Stomach smooth muscle (tissue), 2 donors: ENCODE measurements around the gene LRRC42.

Source experiments
- H3K27ac ChIP-seq: one replicate; pipeline ENCODE4 v1.7.0; 2013; ENCODE audit warnings: mild to moderate bottlenecking, low read length, inconsistent platforms
- H3K27me3 ChIP-seq, 2 donors: one replicate each; pipeline ENCODE4 v1.7.0; 2013; ENCODE audit warnings: low read length in 2 of 2; ENCODE audit not compliant: insufficient read depth in 2 of 2, control insufficient read depth in 1 of 2
- H3K36me3 ChIP-seq, 2 donors: one replicate each; pipeline ENCODE4 v1.7.0; 2013; ENCODE audit warnings: low read length in 2 of 2; ENCODE audit not compliant: control insufficient read depth in 2 of 2, insufficient read depth in 2 of 2
- H3K4me1 ChIP-seq: one replicate; pipeline ENCODE4 v1.7.0; 2013; ENCODE audit warnings: low read length; ENCODE audit not compliant: control insufficient read depth, insufficient read depth
- H3K4me3 ChIP-seq, 2 donors: one replicate each; pipeline ENCODE4 v1.7.0; 2013; ENCODE audit warnings: low read length in 2 of 2
- H3K9ac ChIP-seq, 2 donors: one replicate each; pipeline ENCODE4 v1.7.0; 2013; ENCODE audit warnings: low read length in 2 of 2, mild to moderate bottlenecking in 1 of 2
- H3K9me3 ChIP-seq, 2 donors: one replicate each; pipeline ENCODE4 v1.7.0; 2013; ENCODE audit warnings: low read length in 2 of 2; ENCODE audit not compliant: control insufficient read depth in 2 of 2
- donor health status: healthy.
- donor health status: Pancreatic carcinoma.

LRRC42 gene

DNA sequence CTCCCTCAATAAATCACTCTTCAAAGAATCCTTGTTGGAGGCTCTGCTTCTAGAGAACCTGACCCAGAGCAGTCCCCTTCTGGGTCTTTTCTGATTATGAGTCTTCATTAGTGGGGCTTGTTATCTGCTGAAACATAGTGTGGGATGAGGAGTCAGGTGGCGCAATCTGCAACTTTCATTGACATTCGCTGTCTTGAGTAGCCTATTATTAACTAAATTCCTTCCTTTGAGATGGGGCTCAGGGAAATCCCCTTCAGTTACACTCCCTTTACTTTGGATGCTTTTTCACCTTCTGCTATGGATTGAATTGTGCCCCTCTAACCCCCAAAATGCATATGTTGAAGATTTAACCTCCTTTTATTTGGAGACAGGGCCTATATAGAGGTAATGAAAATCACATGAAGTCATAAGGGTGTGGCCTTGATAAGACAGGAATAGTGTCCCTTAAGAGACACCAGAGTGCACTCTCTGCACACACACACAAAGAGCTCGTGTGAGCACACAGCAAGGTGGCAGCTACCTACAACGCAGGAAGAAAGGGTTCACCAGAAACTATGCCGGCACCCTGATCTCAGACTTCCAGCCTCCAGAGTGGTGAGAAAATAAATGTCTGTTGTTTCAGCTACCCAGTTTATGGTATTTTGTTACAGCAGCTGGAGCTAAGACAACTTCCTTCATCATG, 32.7 kb upstream of the LRRC42 start:
- H3K27ac ChIP-seq, result no peak overlapping the region

DNA sequence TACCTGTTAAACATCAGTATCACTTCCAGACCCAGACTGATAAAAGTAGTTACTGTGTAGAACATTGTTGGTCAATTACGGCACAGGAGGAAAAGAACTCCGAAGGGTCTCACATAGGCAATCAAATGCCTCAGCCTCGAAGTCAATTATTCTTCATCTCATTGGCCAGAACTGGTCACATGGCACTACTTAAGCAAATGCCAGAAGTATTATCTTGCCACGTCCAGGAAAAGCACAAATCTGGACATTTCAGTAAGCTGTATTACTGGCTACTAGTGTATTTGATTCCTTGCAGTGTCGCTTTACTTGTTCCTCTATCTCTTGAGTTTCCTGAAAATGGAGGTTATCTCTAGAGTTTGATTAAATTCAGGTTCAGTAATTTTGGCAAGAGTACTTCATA, 27.8 kb upstream of the LRRC42 start:
- no peaks in the 10 kb centered on the region for H3K9me3 ChIP-seq
- peaks cover 0 to 6% of the 10 kb centered on the region in 2 donors for H3K36me3 ChIP-seq
- no peak overlapping the region for H3K4me3 ChIP-seq
- H3K4me1 ChIP-seq, result peaks cover 4% of the 10 kb centered on the region
- no peak overlapping the region for H3K27ac ChIP-seq
- no peak overlapping the region for H3K9ac ChIP-seq
- no peaks in the 10 kb centered on the region for H3K27me3 ChIP-seq

More for the DNA sequence above, 32.7 kb upstream of the LRRC42 start:
- Histone ChIP-seq H3K4me1 (no peaks in the 10 kb centered on the region), H3K9ac (no peak overlapping the region), H3K9me3 (no peaks in the 10 kb centered on the region), H3K36me3 (peaks cover 0 to 4% of the 10 kb centered on the region in 2 donors), H3K27me3 (no peaks in the 10 kb centered on the region), H3K4me3 (no peak overlapping the region)

DNA sequence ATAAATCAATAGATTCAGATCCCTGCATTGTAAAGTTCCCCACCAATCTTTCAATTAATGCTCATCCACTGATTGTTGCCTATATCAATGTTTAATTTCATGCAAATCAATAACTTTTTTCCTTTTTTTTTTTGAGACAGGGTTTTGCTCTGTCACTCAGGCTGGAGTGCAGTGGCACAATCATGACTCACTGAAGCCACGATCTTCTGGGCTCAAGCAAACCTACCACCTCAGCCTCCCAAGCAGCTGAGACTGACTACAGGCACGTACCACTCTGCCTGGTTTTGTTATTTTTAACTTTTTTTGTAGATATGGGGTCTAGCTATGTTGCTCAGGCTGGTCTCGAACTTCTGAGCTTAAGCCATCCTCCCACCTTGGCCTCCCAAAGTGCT, 26.5 kb upstream of the LRRC42 start:
- H3K27me3 ChIP-seq, result no peaks in the 10 kb centered on the region
- H3K4me3 ChIP-seq, result no peak overlapping the region
- peaks cover 0 to 6% of the 10 kb centered on the region in 2 donors for H3K36me3 ChIP-seq
- H3K27ac ChIP-seq, result no peak overlapping the region
- no peaks in the 10 kb centered on the region for H3K9me3 ChIP-seq
- no peak overlapping the region for H3K9ac ChIP-seq
- H3K4me1 ChIP-seq, result peaks cover 4% of the 10 kb centered on the region

DNA sequence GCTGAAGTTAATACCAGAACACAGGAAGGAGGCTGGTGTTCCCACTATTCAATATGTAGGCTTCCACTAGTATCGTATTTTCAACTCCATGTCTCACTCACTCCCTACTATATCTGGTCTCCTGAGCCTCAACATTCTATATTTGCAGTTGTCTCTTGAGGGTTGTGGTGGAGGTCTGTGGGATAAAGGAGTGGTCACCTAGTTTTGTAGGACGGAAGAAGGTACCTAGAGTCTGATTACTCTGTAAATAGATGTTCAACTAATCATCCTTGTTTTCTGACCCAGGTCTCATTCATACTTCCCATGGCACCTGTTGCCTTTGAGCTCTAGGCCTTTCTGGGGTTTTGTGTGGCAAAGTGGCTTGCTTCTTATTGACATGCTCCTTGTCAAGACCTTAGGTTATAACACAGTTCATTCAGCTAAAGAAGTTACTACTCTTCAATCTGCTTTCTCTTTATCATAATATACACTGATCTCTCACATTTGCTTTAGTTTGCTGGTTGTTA, 18.7 kb upstream of the LRRC42 start:
- H3K36me3 ChIP-seq, result peaks cover 6 to 15% of the 10 kb centered on the region in 2 donors
- no peak overlapping the region for H3K27ac ChIP-seq
- no peak overlapping the region for H3K4me3 ChIP-seq
- H3K4me1 ChIP-seq, result no peaks in the 10 kb centered on the region
- H3K27me3 ChIP-seq, result no peaks in the 10 kb centered on the region
- no peak overlapping the region for H3K9ac ChIP-seq
- H3K9me3 ChIP-seq, result no peaks in the 10 kb centered on the region

- no peak overlapping the region for H3K9ac ChIP-seq
- H3K27ac ChIP-seq, result no peak overlapping the region
- H3K9me3 ChIP-seq, result no peaks in the 10 kb centered on the region
- peaks cover 3 to 15% of the 10 kb centered on the region in 2 donors for H3K36me3 ChIP-seq
- H3K4me1 ChIP-seq, result no peaks in the 10 kb centered on the region
- H3K4me3 ChIP-seq, result no peak overlapping the region
- H3K27me3 ChIP-seq, result no peaks in the 10 kb centered on the region
Measured at GRCh38 chr1:53929246-53929960, 16.7 kb upstream of the LRRC42 start.

GRCh38 chr1:53930932-53931331, 15.2 kb upstream of the LRRC42 start:
- Histone ChIP-seq H3K27me3 (no peaks in the 10 kb centered on the region), H3K9me3 (no peaks in the 10 kb centered on the region), H3K4me3 (no peak overlapping the region), H3K27ac (no peak overlapping the region), H3K4me1 (no peaks in the 10 kb centered on the region), H3K36me3 (peaks cover 3 to 15% of the 10 kb centered on the region in 2 donors), H3K9ac (no peak overlapping the region)

GRCh38 chr1:53931523-53931922, 14.6 kb upstream of the LRRC42 start:
- Histone ChIP-seq H3K9ac (no peak overlapping the region), H3K4me1 (no peaks in the 10 kb centered on the region), H3K4me3 (no peak overlapping the region), H3K27me3 (no peaks in the 10 kb centered on the region), H3K9me3 (no peaks in the 10 kb centered on the region), H3K36me3 (peaks cover 3 to 15% of the 10 kb centered on the region in 2 donors), H3K27ac (no peak overlapping the region)

DNA sequence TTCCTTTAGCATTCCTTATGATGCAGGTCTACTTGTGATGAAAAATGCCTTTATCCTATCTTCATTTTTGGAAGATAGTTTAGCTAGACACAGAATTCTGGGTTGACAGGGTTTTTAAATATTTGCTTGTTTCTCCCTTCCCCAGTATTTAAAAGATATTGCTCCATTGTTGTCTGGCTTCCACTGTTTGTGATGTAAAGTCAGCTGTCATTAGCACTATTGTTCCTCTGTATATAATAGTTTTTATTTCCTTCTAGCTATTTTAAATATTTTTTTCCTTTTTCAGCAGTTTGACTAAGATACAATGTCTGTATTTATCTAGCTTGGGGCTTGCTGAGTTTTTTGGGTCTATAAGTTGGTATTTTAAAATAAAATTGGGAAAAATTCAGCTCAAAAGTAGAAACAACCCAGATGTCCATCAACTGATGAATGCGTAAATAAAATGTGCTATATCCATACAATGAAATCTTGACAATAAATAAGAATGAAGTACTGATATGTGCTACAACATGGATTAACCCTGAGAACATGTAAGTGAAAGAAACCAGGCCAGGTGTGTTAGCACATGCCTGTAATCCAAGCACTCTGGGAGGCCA, 11.9 kb upstream of the LRRC42 start:
- H3K27ac ChIP-seq, result no peak overlapping the region
- H3K36me3 ChIP-seq, result no peaks in the 10 kb centered on the region
- no peak overlapping the region for H3K4me3 ChIP-seq
- H3K9me3 ChIP-seq, result no peaks in the 10 kb centered on the region
- H3K9ac ChIP-seq, result no peak overlapping the region
- no peaks in the 10 kb centered on the region for H3K27me3 ChIP-seq
- no peaks in the 10 kb centered on the region for H3K4me1 ChIP-seq

- Histone ChIP-seq H3K4me3 (no peak overlapping the region), H3K27me3 (no peaks in the 10 kb centered on the region), H3K36me3 (no peaks in the 10 kb centered on the region), H3K9ac (no peak overlapping the region), H3K9me3 (no peaks in the 10 kb centered on the region), H3K27ac (no peak overlapping the region), H3K4me1 (no peaks in the 10 kb centered on the region)
Measured at GRCh38 chr1:53936430-53936829, 9.7 kb upstream of the LRRC42 start.

DNA sequence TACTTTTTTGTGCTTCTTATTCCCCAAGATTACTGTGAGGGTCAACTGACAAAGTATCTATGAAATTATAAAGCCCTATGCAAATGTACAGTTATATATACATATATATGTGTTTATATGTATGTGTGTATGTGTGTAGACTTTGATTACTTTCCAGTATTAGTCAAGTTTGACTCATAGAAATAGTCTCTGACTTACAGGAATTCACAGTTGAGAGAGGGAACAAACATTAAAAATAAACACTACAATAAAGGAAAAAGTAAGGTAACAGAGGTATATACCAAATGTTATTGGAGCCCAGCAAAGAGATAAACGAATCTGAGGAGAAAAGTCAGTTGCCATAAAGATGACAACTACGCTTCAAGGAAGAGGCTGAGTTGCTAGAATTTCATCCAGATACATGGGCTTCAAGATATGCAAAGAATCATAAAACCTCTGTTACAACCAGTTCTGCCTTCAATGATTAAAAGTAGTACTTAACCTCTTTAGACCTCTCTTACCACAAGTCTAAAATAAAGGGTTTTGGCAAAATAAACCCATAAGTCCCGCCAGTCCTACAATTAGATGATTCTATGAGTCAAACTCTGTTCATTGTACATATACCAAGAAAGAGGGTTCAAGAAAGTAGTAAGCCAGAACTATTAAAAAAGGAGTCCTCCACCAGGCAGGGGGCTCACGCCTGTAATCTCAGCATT, 7.9 kb upstream of the LRRC42 start:
- H3K9ac ChIP-seq, result no peak overlapping the region
- no peaks in the 10 kb centered on the region for H3K4me1 ChIP-seq
- no peak overlapping the region for H3K4me3 ChIP-seq
- H3K27ac ChIP-seq, result no peak overlapping the region
- no peaks in the 10 kb centered on the region for H3K27me3 ChIP-seq
- H3K36me3 ChIP-seq, result no peaks in the 10 kb centered on the region
- no peaks in the 10 kb centered on the region for H3K9me3 ChIP-seq
